ENCODE data around the gene TNRC6A. TPM values are rescaled to one million over a fixed set of nuclear protein-coding genes. Genes with fewer than 3 reads are reported as not detected.

The TNRC6A gene
- total RNA-seq, 2 donors from 2014 or later = 23.5 to 24.4 TPM

DNA sequence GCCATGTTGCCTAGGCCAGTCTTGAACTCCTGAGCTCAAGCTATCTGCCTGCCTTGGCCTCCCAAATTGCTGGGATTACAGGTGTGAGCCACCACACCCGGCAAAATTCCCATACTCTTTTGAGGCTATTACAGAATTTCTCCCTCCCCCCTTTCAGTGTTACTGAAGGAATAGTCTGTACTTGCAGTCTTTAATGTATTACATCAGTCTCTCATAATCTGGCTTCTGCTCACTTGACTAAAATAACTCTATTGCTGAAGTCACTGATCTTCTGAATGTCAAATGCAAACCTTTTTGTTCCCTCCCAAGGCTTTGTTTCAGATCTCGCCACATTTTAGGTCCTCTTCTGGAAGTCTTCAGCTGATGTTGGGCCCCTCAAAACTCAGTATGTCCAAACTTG is 51.8 kb downstream of the TNRC6A start:
- Histone ChIP-seq H3K4me3 (no peak overlapping the region), H3K27ac (no peak overlapping the region), H3K27me3 (no peaks in the 10 kb centered on the region), H3K36me3 (peaks cover 67% of the 10 kb centered on the region), H3K9me3 (no peaks in the 10 kb centered on the region), H3K4me1 (peaks cover 0 to 24% of the 10 kb centered on the region in 2 donors)
- no peak for DNase-seq (ENCODE audit: low spot score)
- TF ChIP-seq, protein P1, sequence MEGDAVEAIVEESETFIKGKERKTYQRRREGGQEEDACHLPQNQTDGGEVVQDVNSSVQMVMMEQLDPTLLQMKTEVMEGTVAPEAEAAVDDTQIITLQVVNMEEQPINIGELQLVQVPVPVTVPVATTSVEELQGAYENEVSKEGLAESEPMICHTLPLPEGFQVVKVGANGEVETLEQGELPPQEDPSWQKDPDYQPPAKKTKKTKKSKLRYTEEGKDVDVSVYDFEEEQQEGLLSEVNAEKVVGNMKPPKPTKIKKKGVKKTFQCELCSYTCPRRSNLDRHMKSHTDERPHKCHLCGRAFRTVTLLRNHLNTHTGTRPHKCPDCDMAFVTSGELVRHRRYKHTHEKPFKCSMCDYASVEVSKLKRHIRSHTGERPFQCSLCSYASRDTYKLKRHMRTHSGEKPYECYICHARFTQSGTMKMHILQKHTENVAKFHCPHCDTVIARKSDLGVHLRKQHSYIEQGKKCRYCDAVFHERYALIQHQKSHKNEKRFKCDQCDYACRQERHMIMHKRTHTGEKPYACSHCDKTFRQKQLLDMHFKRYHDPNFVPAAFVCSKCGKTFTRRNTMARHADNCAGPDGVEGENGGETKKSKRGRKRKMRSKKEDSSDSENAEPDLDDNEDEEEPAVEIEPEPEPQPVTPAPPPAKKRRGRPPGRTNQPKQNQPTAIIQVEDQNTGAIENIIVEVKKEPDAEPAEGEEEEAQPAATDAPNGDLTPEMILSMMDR (IDR thresholded peaks at IDR 0.05) = no peak

DNA sequence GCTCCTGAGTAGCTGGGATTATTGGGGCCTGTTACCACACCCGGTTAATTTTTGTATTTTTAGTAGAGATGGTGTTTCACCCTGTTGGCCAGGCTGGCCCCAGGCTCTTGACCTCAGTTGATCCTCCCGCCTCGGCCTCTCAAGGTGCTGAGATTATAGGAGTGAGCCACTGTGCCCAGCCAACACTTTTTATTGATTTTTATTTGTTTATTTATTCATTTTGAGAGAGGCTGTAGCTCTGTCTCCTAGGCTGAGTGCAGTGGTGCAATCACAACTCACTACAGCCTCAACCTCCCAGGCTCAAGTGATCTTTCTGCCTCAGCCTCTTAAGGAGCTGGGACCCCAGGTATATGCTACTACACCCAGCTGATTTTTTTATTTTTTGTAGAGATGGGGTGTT is 54.7 kb downstream of the TNRC6A start:
- H3K36me3 ChIP-seq = peaks cover 60% of the 10 kb centered on the region
- H3K4me3 ChIP-seq = no peak overlapping the region
- no peaks in the 10 kb centered on the region for H3K27me3 ChIP-seq
- no peaks in the 10 kb centered on the region for H3K4me1 ChIP-seq
- no peak overlapping the region for H3K27ac ChIP-seq
- DNase-seq (ENCODE audit: low spot score) = no peak
- TF ChIP-seq, protein P1 (IDR thresholded peaks at IDR 0.05) = no peak
- H3K9me3 ChIP-seq = no peaks in the 10 kb centered on the region

DNA sequence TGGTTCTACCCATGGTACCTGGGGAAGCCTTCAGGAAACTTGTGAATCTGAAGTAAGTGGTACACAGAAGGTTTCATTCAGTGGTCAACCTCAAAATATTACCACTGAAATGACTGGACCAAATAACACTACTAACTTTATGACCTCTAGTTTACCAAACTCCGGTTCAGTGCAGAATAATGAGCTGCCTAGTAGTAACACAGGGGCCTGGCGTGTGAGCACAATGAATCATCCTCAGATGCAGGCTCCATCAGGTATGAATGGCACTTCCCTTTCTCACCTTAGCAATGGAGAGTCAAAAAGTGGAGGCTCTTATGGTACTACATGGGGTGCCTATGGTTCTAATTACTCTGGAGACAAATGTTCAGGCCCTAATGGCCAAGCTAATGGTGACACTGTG is 60.4 kb downstream of the TNRC6A start:
- TF ChIP-seq, protein P1 (IDR thresholded peaks at IDR 0.05) = no peak
- no peak overlapping the region for H3K4me3 ChIP-seq
- no peaks in the 10 kb centered on the region for H3K27me3 ChIP-seq
- no peaks in the 10 kb centered on the region for H3K9me3 ChIP-seq
- no peaks in the 10 kb centered on the region for H3K4me1 ChIP-seq
- no peak for DNase-seq (ENCODE audit: low spot score)
- peaks cover 66% of the 10 kb centered on the region for H3K36me3 ChIP-seq
- H3K27ac ChIP-seq = no peak overlapping the region

DNA sequence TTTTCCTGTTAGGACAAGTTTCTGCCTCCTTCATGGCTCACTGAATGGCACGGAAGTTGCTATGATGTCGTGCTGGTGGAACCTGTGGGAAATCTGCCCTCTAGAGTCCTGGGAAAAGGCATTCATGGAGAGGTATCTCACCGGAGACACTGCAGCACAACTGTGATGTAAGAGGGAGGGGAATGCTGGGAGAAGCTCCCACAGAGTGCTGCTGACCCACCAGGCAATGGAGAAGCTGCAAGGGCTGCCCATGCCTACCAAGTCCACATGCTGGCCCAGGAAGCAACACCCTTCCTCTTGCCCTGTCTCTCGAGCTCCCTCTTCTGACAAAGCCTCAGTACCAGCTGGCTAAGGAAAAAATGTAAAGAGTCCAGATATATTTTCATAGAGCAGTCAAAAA is 71.1 kb downstream of the TNRC6A start:
- H3K4me3 ChIP-seq = no peak overlapping the region
- TF ChIP-seq, protein P1 (IDR thresholded peaks at IDR 0.05) = peak in 1 of 2 donors; percentile 17
- no peaks in the 10 kb centered on the region for H3K27me3 ChIP-seq
- H3K36me3 ChIP-seq = peaks cover 100% of the 10 kb centered on the region
- no peaks in the 10 kb centered on the region for H3K4me1 ChIP-seq
- no peaks in the 10 kb centered on the region for H3K9me3 ChIP-seq
- DNase-seq (ENCODE audit: low spot score) = no peak
- no peak overlapping the region for H3K27ac ChIP-seq

DNA sequence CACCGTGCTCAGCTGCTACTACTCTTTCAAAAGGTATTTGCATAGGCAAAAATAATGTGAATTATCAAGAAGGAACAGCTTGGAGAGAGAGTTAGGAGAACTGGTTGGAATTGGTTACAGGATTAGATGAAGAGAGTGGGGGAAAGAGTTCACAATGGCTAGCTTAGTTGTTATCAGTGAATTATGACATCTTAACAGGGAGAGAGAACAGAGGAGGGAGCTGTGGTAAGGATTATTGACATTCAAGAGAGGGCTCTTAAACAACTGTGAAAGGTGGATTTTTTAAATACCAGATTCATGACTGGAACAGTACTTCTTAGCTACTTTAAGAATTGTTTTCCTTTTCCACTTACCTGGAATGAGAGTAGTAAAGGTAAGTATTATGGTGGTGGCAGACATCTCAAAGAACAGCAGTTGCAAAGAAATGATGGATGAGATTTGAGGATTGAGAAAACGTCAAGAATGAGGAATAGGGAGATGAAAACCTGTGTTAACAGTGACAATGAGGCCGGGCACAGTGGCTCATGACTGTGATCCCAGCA is 72.4 kb downstream of the TNRC6A start:
- DNase-seq (ENCODE audit: low spot score) = no peak
- H3K27me3 ChIP-seq = no peaks in the 10 kb centered on the region
- H3K27ac ChIP-seq = no peak overlapping the region
- TF ChIP-seq, protein P1 (IDR thresholded peaks at IDR 0.05) = no peak
- H3K9me3 ChIP-seq = no peaks in the 10 kb centered on the region
- H3K4me3 ChIP-seq = no peak overlapping the region
- no peaks in the 10 kb centered on the region for H3K4me1 ChIP-seq
- H3K36me3 ChIP-seq = peaks cover 100% of the 10 kb centered on the region

DNA sequence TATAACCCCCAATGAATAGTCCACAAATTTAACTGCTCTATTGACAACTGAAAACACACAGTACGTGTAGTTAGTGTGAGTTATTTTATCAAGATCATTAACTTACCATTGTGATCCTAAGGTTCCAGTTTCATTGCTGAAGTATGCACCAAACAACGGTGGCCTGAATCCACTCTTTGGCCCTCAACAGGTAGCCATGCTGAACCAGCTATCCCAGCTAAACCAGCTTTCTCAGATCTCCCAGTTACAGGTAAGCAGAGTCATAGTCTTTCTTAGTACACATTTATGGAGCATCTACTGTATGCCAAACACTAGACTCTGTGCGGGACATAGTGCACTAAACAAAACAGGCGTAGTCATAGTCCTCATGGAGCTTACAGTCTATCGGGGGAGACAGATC is 76.0 kb downstream of the TNRC6A start:
- Histone ChIP-seq H3K36me3 (peaks cover 97% of the 10 kb centered on the region), H3K9me3 (no peaks in the 10 kb centered on the region)
- TF ChIP-seq, protein P1 (IDR thresholded peaks at IDR 0.05) = no peak

More for the DNA sequence above, 76.0 kb downstream of the TNRC6A start:
- no peak for DNase-seq (ENCODE audit: low spot score)
- H3K4me3 ChIP-seq = no peak overlapping the region
- H3K27me3 ChIP-seq = no peaks in the 10 kb centered on the region
- no peaks in the 10 kb centered on the region for H3K4me1 ChIP-seq
- no peak overlapping the region for H3K27ac ChIP-seq

Measured in right atrium auricular region (tissue), 2 donors.